Measurements from ENCODE around the gene USH1C.

Gene USH1C

DNA sequence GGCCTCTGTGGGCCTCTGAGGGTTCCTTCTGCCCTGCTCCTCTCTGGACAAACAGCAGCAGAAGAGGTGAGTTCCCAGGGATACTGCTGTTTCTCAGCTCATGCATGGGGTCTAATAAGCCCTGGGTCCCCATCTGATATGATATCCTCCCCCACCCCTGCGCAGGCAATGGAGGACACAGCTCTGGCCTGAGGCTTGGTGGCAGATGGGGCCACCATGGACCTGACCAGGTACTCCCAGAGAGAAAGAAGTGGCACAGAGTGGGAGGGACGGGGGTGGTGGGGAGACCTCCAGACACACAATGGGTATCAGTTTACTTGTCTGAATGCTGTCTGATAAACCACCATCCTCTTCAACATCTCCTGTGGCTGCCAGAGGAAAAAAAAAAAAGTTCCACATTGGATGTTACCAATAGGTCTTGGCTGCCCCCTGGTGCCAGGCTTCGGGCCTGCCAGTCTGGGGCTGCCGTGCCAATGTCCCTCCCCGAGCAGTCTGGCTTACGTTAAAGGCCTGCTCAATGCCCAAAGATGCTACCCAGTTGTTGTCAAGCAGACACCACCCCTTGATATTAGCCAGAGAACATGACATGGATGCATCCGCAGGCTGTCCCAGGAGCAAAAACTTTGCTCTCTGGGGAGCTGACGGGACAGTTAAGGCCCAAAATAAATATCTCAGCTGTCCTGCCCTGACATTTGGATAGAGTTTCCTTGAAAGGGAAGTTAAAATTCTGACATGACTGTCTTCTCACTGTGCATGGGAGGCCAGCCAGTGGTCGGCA, 39.7 kb downstream of the USH1C start:
- TF ChIP-seq ZNF274 (IDR thresholded peaks at IDR 0.05; ENCODE audit: low read depth, low read length): no peak
- no peak overlapping the region for H3K4me3 ChIP-seq (ENCODE audit: low read length)

DNA sequence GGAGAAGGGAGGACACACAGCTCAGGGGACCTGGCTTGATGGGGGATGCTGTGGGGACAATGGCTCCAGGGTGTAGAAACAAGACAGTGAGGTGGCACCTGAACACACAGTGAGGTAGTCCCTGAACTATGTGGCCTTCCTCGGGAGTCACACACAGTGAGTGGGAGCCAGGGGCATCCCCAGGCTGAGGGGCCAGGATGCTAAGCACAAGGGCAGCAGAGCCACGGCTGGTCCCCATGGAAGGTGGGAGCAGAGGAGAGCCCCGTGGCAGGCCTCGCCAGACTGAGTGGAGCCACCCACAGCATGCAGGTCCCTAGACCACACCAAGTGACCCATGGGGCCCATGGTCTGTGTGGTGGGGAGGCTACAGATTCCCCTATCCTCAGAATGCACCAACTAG, 41.6 kb downstream of the USH1C start:
- no peak for TF ChIP-seq ZNF274 (IDR thresholded peaks at IDR 0.05; ENCODE audit: low read depth, low read length)
- no peak overlapping the region for H3K4me3 ChIP-seq (ENCODE audit: low read length)

DNA sequence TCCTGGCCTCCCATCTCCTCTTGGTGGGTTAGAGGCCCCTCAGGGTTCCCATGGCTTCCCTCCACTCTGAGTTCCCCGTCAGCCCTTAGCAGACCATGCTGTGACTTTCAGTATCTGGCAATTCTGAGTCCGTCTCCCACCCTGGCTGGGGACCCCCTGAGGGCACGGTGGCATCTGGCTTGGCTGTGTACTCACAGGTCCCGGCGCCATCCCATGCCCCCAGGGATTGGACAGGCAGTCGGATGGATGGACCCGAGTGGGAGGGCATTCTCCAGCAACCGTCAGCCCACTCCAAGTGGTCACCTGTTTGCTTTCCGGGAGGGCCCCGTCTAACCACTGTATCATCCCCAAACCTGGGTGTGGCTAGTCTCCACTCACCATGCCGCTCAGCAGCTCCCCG, 43.5 kb downstream of the USH1C start:
- TF ChIP-seq ZNF274 (IDR thresholded peaks at IDR 0.05; ENCODE audit: low read depth, low read length): no peak
- H3K4me3 ChIP-seq (ENCODE audit: low read length): no peak overlapping the region

DNA sequence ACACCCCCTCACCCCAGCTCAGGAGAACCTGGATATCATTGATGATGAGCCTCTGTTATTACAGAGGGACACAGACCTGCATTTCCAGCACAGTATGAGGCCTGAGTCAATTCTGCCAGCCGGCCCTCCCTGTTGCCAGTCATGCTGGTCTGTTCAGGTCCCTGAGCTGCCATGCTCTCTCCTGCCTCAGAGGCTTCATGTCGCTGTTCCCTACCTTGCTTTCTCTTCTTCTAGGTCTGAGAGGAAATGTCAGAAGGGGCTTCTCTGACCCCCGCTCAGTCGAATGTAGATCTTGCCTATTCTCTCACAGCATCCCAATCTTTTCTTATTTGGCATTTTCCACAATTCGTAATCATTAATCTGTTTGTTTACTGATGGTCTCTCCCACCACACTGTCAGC, 45.7 kb downstream of the USH1C start:
- no peak for TF ChIP-seq ZNF274 (IDR thresholded peaks at IDR 0.05; ENCODE audit: low read depth, low read length)
- H3K4me3 ChIP-seq (ENCODE audit: low read length): no peak overlapping the region

DNA sequence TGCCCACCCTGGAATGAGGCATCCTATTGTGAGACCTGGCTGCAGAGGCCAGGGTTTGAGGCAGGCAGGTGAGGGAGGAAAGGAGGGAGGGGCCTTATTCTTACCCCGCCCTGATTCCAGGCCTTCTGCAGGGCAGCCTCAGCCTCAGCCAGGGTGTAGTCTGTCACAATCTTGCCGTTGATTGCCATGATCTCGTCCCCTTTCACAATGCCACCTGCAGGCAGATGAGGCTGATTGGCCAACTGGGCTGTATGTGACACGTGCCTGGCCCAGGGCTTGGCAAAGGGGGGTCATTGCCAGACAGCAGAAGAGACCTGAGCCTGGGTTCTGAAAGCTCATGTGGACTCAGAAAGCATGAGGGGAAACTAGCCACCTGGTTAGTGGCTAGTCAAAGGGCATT, 46.2 kb downstream of the USH1C start:
- TF ChIP-seq ZNF274 (IDR thresholded peaks at IDR 0.05; ENCODE audit: low read depth, low read length): no peak
- H3K4me3 ChIP-seq (ENCODE audit: low read length): no peak overlapping the region

DNA sequence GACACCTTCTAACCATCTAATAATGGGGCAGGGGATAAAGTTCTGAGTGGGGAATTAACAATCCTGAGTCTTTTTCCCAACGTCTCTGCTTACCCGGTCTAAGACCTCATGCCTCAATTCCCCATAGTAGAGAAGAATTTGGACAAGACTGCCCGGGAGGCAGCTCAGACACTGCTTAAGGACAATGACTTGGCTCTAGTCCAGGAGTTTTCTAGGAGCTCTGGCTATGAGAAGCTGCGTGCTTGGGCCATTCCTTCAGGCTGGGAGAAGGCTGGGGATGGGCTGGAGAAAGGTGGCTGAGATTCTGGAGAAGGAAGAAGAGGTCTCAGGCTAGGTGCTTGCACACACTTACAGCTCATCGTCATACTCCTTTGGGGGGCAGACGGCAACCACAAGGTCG, 47.8 kb downstream of the USH1C start:
- TF ChIP-seq ZNF274 (IDR thresholded peaks at IDR 0.05; ENCODE audit: low read depth, low read length): no peak
- H3K4me3 ChIP-seq (ENCODE audit: low read length): no peak overlapping the region

DNA sequence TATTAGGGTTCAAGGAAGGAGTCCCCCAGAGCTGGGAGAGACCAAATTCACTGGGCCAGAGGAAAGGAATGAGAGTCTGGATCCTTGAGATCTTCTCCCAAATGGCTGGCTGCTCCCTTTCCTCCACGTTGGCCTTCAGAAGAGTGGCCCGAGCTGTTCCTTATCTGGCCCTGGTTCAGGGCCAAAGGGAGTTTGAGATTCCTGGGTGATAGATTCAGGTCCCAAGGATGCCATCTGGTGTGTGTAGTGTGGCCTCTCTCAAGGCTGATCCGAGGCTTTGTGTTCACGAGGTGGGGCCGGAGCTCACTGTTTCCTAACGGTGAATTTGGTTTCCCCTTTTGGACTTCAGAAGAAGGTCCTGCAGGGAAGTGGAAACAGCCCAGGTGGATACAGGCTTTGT, 50.2 kb downstream of the USH1C start:
- H3K4me3 ChIP-seq (ENCODE audit: low read length): no peak overlapping the region
- no peak for TF ChIP-seq ZNF274 (IDR thresholded peaks at IDR 0.05; ENCODE audit: low read depth, low read length)

DNA sequence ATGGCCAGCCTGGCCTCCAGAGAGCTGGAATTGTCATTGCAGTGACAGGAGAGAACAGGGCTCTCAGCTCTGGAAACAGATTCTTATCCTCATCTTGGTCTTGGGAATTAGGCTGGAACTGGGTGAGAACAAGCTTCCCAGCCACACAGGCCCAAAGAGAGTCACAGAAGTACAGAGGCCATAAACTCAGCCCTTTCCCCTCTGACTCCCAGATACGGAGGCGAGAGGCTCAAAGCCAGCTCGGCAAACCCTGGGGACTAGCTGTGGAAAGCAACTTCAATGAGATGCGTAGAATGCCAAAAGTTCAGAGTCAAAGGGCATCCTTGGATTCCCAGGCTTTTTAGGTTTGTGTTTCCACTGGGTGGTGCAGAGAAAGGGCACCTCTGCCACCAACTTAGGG, 53.3 kb downstream of the USH1C start:
- no peak overlapping the region for H3K4me3 ChIP-seq (ENCODE audit: low read length)
- no peak for TF ChIP-seq ZNF274 (IDR thresholded peaks at IDR 0.05; ENCODE audit: low read depth, low read length)

DNA sequence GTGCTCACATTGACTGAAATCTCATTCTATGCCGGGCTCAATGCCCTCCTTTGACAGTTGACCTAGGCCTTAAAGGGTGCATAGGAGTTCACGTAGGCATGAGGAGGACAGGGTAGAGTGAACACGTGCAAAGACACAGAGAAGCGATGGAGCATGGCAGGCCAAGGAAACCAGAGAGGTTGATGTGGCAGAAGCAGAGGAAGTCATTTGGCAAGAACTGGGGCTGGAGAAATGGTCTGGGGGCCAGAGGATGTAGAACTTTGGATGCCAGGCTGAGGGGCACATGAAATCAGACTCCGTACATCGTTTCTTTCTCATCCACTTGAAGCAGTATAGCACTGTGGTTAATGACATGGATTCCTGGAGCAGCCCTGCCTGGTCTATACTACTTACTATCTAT, 54.0 kb downstream of the USH1C start:
- H3K4me3 ChIP-seq (ENCODE audit: low read length): no peak overlapping the region
- no peak for TF ChIP-seq ZNF274 (IDR thresholded peaks at IDR 0.05; ENCODE audit: low read depth, low read length)

DNA sequence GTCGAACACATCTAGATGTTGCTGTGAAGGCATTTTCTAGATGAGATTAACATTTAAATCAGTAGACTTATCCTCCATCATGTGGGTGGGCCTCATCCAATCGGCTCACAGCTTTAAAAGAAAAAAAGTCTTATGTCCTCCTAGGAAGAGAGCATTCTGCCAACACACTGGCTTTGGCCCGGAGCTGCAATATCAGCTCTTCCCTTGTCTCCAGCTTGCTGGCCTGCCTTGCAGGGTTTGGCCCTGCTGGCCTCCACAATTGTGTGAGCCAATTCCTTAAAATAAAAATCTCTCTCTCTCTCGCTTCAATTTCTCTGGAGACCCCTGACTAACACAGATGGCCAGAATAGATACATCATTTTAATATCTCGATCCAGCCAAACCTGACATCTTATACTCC, 54.5 kb downstream of the USH1C start:
- TF ChIP-seq ZNF274 (IDR thresholded peaks at IDR 0.05; ENCODE audit: low read depth, low read length): no peak

DNA sequence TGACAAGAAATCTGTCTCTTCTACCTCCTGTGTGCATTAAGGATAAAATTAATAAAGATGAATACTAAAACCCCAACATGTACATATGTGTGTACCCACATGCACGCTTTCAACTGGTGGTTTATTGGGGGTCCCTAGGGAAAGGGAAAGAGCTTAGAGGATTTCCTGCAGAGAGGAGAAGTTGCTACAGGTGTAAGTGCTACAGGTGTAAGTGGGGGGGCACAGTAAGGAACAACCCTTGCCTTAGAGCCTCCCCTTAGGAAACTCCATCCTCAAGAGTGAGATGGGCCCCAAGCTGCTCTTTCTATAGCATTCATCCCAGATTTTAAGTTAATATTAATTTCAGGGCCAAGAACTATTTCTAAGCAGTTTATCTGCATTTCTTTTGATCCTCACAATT, 55.7 kb downstream of the USH1C start:
- no peak for TF ChIP-seq ZNF274 (IDR thresholded peaks at IDR 0.05; ENCODE audit: low read depth, low read length)
- no peak overlapping the region for H3K4me3 ChIP-seq (ENCODE audit: low read length)

More for the DNA sequence above, 54.5 kb downstream of the USH1C start:
- no peak overlapping the region for H3K4me3 ChIP-seq (ENCODE audit: low read length)

DNA sequence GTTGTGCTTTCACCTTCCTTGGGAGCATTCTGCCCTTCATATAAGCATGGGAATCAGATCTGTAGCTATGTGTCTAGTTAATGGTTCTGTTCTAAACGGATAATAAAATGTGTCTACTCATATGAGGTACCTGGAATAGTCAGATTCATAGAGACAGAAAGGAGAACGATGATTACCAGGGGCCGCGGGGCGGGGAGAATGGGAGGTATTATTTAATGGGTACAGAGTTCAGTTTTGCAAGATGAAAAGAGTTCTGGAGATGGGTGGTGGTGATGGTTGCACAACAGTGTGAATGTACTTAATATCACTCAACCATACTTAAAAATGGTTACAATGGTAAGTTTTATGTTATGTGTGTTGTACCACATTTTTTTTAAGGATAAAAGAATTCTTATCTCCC, 57.6 kb downstream of the USH1C start:
- TF ChIP-seq ZNF274 (IDR thresholded peaks at IDR 0.05; ENCODE audit: low read depth, low read length): no peak
- no peak overlapping the region for H3K4me3 ChIP-seq (ENCODE audit: low read length)

DNA sequence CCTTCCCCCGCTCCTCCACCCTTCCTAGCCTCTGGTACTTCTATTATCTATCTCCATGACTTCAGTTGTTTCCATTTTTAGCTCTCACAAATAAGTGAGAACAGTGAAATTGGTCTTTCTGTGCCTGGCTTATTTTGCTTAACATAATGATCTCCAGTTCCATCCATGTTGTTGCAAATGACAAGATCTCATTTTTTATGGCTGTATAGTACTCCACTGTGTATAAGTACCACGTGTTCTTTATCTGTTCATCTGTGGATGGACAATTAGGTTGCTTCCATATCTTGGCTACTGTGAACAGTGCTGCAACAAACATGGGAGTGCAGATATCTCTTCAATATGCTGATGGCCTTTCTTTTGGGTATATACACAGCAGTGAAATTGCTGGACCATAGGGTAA, 60.7 kb downstream of the USH1C start:
- no peak for TF ChIP-seq ZNF274 (IDR thresholded peaks at IDR 0.05; ENCODE audit: low read depth, low read length)
- H3K4me3 ChIP-seq (ENCODE audit: low read length): no peak overlapping the region

DNA sequence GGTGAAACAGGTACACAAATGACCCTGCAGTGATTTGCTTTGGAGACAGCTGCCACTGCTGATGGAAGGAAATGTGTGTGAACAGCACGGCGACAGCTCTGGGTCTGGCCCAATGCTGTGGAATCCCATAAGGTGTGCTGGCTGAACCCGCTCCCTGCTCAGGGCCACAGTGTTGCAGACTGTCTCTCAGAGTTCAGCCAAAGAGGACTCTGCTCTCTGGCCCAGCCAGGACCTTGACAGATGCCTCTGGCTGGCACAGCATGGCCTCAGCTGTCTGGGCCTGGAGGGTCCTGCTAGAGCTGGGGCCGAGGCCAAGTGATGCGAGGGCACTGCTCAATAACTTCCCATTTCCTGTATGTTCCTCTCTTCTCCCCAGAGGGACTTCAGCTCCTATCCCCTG, 62.3 kb downstream of the USH1C start:
- no peak overlapping the region for H3K4me3 ChIP-seq (ENCODE audit: low read length)
- no peak for TF ChIP-seq ZNF274 (IDR thresholded peaks at IDR 0.05; ENCODE audit: low read depth, low read length)

DNA sequence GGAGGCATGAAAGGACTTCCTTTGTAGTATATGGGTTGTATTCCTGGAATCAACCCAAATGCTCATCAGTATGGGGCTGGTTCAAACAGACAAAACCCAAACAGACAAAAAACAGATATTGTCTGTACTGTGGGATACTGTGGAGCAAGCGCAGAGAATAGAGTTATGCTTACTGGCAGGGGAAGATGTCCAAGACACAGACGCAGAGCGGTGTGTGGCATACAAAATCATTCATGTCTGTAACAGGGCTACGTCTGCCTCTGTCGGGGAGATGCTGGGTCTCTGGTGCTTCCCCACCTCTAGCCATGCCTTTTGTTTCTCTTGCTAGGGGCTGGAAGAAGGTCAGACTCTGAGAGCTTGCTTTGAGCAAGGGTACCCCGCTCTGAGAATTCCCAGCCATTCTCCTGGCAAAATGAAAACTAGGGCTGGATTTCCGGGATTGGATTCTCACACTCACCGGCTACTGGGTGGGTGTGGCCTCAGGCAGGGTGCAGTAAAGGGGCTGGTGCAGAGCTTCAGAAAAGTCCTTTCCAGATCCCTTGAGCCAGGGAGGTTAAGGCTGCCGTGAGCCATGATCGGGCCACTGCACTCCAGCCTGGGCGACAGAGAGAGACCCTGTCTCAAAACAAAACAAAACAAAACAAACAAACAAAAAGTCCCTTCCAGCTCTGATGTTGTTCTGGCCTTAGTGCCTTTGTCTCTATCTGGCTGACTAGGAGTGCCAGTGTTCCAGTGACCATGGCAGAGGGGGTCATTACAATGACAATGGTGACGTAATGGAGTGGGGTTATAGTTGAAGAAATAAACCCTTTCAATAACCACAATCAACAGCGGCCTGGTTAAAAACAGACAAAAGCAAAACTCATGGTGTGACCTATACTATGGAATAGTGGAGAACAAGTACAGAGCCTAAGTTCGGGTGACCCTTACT, 64.7 kb downstream of the USH1C start:
- TF ChIP-seq ZNF274 (IDR thresholded peaks at IDR 0.05; ENCODE audit: low read depth, low read length): no peak

More for the DNA sequence above, 64.7 kb downstream of the USH1C start:
- no peak overlapping the region for H3K4me3 ChIP-seq (ENCODE audit: low read length)
